B cell (primary cell): ENCODE results near the gene GRID1. TPM values are rescaled to one million over a fixed set of nuclear protein-coding genes. Genes with fewer than 3 reads are reported as not detected.

Source experiments
- ATAC-seq: fragments of 200-7000 bp; cut with Tn5 transposase; one replicate; pipeline ENCODE4 v1.10.0; 2021; ENCODE audit warnings: low read depth, mild to moderate bottlenecking, moderate number of reproducible peaks, moderate library complexity
- CTCF ChIA-PET: fragments of 350-600 bp; sonication (Branson Sonifier 250); formaldehyde crosslinking; loops from one replicate; lab custom pipeline; 2021; ENCODE audit warnings: antibody characterized with exemption, inconsistent platforms; lab: Charles Lee
- POLR2A ChIA-PET: fragments of 350-600 bp; sonication (Branson Sonifier 250); formaldehyde crosslinking; loops from one replicate; lab custom pipeline; 2021; ENCODE audit warnings: antibody characterized with exemption; lab: Charles Lee
- DNase-seq: peaks from one replicate; pipeline ENCODE4 v3.0.0; 2013
- H2AFZ ChIP-seq: 2 replicates; pipeline ENCODE4 v1.6.1; 2012; ENCODE audit warnings: mild to moderate bottlenecking, low read depth, low read length; ENCODE audit not compliant: insufficient read depth, poor library complexity, severe bottlenecking
- H3K27ac ChIP-seq, 2 donors: 1 replicate in 1 of 2; 2 replicates in 1 of 2; pipeline ENCODE4 v1.5.1; 2012 to 2013; ENCODE audit warnings: low read length in 2 of 2, mild to moderate bottlenecking in 2 of 2, moderate library complexity in 1 of 2
- H3K27me3 ChIP-seq, 4 experiments: fragments of 200-600 bp in 1 of 4; sonication (generic) in 1 of 4; replicated peaks in 1 of 4; 1 replicate in 2 of 4; 2 replicates in 2 of 4; pipeline versions ENCODE4 v1.6.1 to v1.7.0; 2013 to 2016; ENCODE audit warnings: low read length in 3 of 4, mild to moderate bottlenecking in 2 of 4, mixed read lengths in 1 of 4, moderate library complexity in 1 of 4; ENCODE audit not compliant: insufficient read depth in 4 of 4, control insufficient read depth in 3 of 4; ENCODE audit errors: control extremely low read depth in 1 of 4
- H3K36me3 ChIP-seq, 2 experiments: replicated peaks in 1 of 2; 1 replicate in 1 of 2; 2 replicates in 1 of 2; pipeline versions ENCODE4 v1.6.1 to v1.7.1; 2013; ENCODE audit warnings: low read length in 1 of 2; ENCODE audit not compliant: insufficient read depth in 2 of 2, control insufficient read depth in 1 of 2; ENCODE audit errors: control extremely low read depth in 1 of 2, extremely low read depth in 1 of 2
- H3K4me1 ChIP-seq, 2 donors: fragments of 200-600 bp in 1 of 2; sonication (generic) in 1 of 2; 1 replicate in 1 of 2; 2 replicates in 1 of 2; pipeline versions ENCODE4 v1.5.1 to v1.6.1; 2013 to 2017; ENCODE audit warnings: low read length in 2 of 2; ENCODE audit not compliant: control insufficient read depth in 2 of 2, insufficient read depth in 2 of 2
- H3K4me2 ChIP-seq: replicated peaks from 2 replicates; pipeline ENCODE3; 2012; ENCODE audit warnings: mild to moderate bottlenecking, low read depth, low read length; ENCODE audit not compliant: poor library complexity, severe bottlenecking
- H3K4me3 ChIP-seq, 5 experiments: fragments of 200-600 bp in 1 of 5; sonication (generic) in 1 of 5; 1 replicate in 3 of 5; 2 replicates in 2 of 5; pipeline versions ENCODE4 v1.5.1 to v1.7.0; 2011 to 2016; ENCODE audit warnings: low read length in 4 of 5, mild to moderate bottlenecking in 4 of 5, low read depth in 2 of 5, control low read depth in 1 of 5, moderate library complexity in 1 of 5; ENCODE audit not compliant: insufficient read depth in 1 of 5; ENCODE audit errors: control extremely low read depth in 1 of 5, extremely low read depth in 1 of 5
- H3K79me2 ChIP-seq: fragments of 200-600 bp; sonication (generic); one replicate; pipeline ENCODE4 v1.6.0; 2016; ENCODE audit warnings: low read length; ENCODE audit not compliant: control insufficient read depth, insufficient read depth
- H3K9ac ChIP-seq: fragments of 200-600 bp; sonication (generic); 2 replicates; pipeline ENCODE4 v1.6.1; 2017; ENCODE audit warnings: mild to moderate bottlenecking, low read length, moderate library complexity
- H3K9me3 ChIP-seq, 3 donors: one replicate each; pipeline versions ENCODE4 v1.6.1 to v1.7.1; 2013; ENCODE audit warnings: low read length in 2 of 3; ENCODE audit not compliant: control insufficient read depth in 2 of 3, insufficient read depth in 1 of 3; ENCODE audit errors: control extremely low read depth in 1 of 3
- H4K20me1 ChIP-seq: 2 replicates; pipeline ENCODE4 v1.6.0; 2012; ENCODE audit warnings: mild to moderate bottlenecking, low read length; ENCODE audit not compliant: insufficient read depth, control insufficient read depth, poor library complexity, severe bottlenecking
- H3K27ac Mint-ChIP-seq: one replicate; pipeline ENCODE4 v1.8.0; 2021; ENCODE audit warnings: mixed read lengths
- H3K27me3 Mint-ChIP-seq: one replicate; pipeline ENCODE4 v1.8.0; 2021; ENCODE audit warnings: mixed read lengths
- H3K4me1 Mint-ChIP-seq: one replicate; pipeline ENCODE4 v1.8.0; 2021; ENCODE audit warnings: mixed read lengths
- H3K4me3 Mint-ChIP-seq: one replicate; pipeline ENCODE4 v1.8.0; 2021; ENCODE audit warnings: mixed read lengths
- H3K9me3 Mint-ChIP-seq: one replicate; pipeline ENCODE4 v1.8.0; 2022; ENCODE audit warnings: mixed read lengths; ENCODE audit not compliant: insufficient read depth
- CTCF ChIP-seq: fragments of 200-600 bp; IDR thresholded peaks from one replicate; pipeline ENCODE4 v1.8.0; 2022; ENCODE audit warnings: antibody characterized with exemption, mild to moderate bottlenecking
- EZH2 ChIP-seq: IDR thresholded peaks from 2 replicates; pipeline ENCODE4 v1.6.1; 2012; ENCODE audit warnings: borderline replicate concordance, low read depth, mild to moderate bottlenecking, moderate library complexity, low read length; ENCODE audit not compliant: insufficient read depth, poor library complexity, severe bottlenecking
- WGBS: methylation state at CpG from one replicate; pipeline ENCODE4 v1.1.5; 2013; ENCODE audit warnings: missing lambda C conversion rate; ENCODE audit not compliant: insufficient coverage; 5-methylcytosine and 5-hydroxymethylcytosine counted together
- intact Hi-C: fragments of 100-400 bp; cut with micrococcal nuclease; formaldehyde crosslinking; loops from one replicate; pipeline ENCODE4 v1.10.0; 2022
- polyA plus RNA-seq: library from polyadenylated mRNA; depleted of rRNA; stranded (reverse); fragments of >200 nt; gene quantifications from 2 replicates; pipeline ENCODE4 v1.2.3, GENCODE V29; 2012
- total RNA-seq, 2 donors: library from RNA; stranded (reverse); fragments of 120-200 nt in 1 of 2; gene quantifications; 1 replicate in 1 of 2; 2 replicates in 1 of 2; pipeline versions ENCODE4 v1.2.3 to v1.2.4, GENCODE V29; 2013 to 2022

GRID1 gene
- total and polyA plus RNA-seq, 2 donors (not counting 1 experiment from before 2014, with no cell fraction given), result not detected

- WGBS, result 88% methylated on average over 12 of the region's 13 CpGs
- ATAC-seq, result no peak
- H3K27ac Mint-ChIP-seq, result no peak overlapping the region
- no peaks in the 10 kb centered on the region for H3K79me2 ChIP-seq
- H3K27ac ChIP-seq, result no peak overlapping the region
- no peak overlapping the region for H3K9ac ChIP-seq
- intact Hi-C loops, result no loop called here
- H3K4me3 Mint-ChIP-seq, result no peak overlapping the region
- no peak for DNase-seq
- H2AFZ ChIP-seq, result no peak overlapping the region
- TF ChIP-seq CTCF, result no peak
- TF ChIP-seq EZH2, result no peak
- no peaks in the 10 kb centered on the region for H3K4me1 Mint-ChIP-seq
- H3K27me3 ChIP-seq, result peaks cover 0 to 6% (median 0%) of the 10 kb centered on the region in 4 experiments
- CTCF ChIA-PET, result no interaction called here
- no peaks in the 10 kb centered on the region for H3K36me3 ChIP-seq
- no peak overlapping the region for H3K4me2 ChIP-seq
- peaks cover 17% of the 10 kb centered on the region for H3K27me3 Mint-ChIP-seq
- H3K4me3 ChIP-seq, result no peak overlapping the region
- H3K4me1 ChIP-seq, result no peaks in the 10 kb centered on the region
- POLR2A ChIA-PET, result no interaction called here
- H4K20me1 ChIP-seq, result no peaks in the 10 kb centered on the region
- no peaks in the 10 kb centered on the region for H3K9me3 Mint-ChIP-seq
- H3K9me3 ChIP-seq, result peaks cover 0 to 7% (median 0%) of the 10 kb centered on the region in 3 donors
Measured at GRCh38 chr10:86337121-86337601, 29.4 kb downstream of the GRID1 start.

- Histone ChIP-seq H4K20me1 (no peaks in the 10 kb centered on the region), H3K4me3 (no peak overlapping the region), H3K27ac (no peak overlapping the region), H3K79me2 (no peaks in the 10 kb centered on the region), H3K4me1 (no peaks in the 10 kb centered on the region), H3K9me3 (peaks cover 0 to 7% (median 0%) of the 10 kb centered on the region in 3 donors), H2AFZ (no peak overlapping the region), H3K27me3 (peaks cover 0 to 4% (median 0%) of the 10 kb centered on the region in 4 experiments), H3K36me3 (no peaks in the 10 kb centered on the region), H3K9ac (no peak overlapping the region), H3K4me2 (no peak overlapping the region)
- Mint-ChIP-seq H3K27ac (no peak overlapping the region), H3K4me1 (no peaks in the 10 kb centered on the region), H3K27me3 (peaks cover 17% of the 10 kb centered on the region), H3K4me3 (no peak overlapping the region), H3K9me3 (no peaks in the 10 kb centered on the region)
- CTCF ChIA-PET, result no interaction called here
- POLR2A ChIA-PET, result no interaction called here
- no peak for ATAC-seq
- no peak for TF ChIP-seq EZH2
- TF ChIP-seq CTCF, result no peak
- 84% methylated on average over 10 of the region's 10 CpGs for WGBS
- intact Hi-C loops, result no loop called here
- DNase-seq, result no peak
Measured at GRCh38 chr10:86336341-86336740, 30.3 kb downstream of the GRID1 start.
